Right atrium auricular region (tissue), 2 donors: ENCODE data around the gene CERS4. TPM values are rescaled to one million over a fixed set of nuclear protein-coding genes. Genes with fewer than 3 reads are reported as not detected.
"Not testable (repeated sequence)": the region's sequence is repeated elsewhere in the genome, so short reads cannot be mapped to it uniquely, and the experiment has no call there.

ENCODE experiments used
- DNase-seq: peaks from one replicate; pipeline ENCODE4 v3.0.0-alpha.2; 2019; ENCODE audit warnings: low spot score
- H3K27ac ChIP-seq, 2 donors: fragments of 200-600 bp; sonication (generic); 1 replicate in 1 of 2; 2 replicates in 1 of 2; pipeline ENCODE4 v1.5.1; 2016 to 2019
- H3K27me3 ChIP-seq, 2 donors: fragments of 200-600 bp; sonication (generic); one replicate each; pipeline versions ENCODE4 v1.5.1 to v1.6.0; 2017 to 2019
- H3K36me3 ChIP-seq: fragments of 200-600 bp; sonication (generic); one replicate; pipeline ENCODE4 v1.5.1; 2016
- H3K4me1 ChIP-seq, 2 donors: fragments of 200-600 bp; sonication (generic); one replicate each; pipeline versions ENCODE4 v1.5.1 to v1.6.0; 2017 to 2019
- H3K4me3 ChIP-seq, 2 donors: fragments of 200-600 bp; sonication (generic); 1 replicate in 1 of 2; 2 replicates in 1 of 2; pipeline ENCODE4 v1.5.1; 2017 to 2019; ENCODE audit warnings: mild to moderate bottlenecking in 1 of 2, moderate library complexity in 1 of 2
- H3K9me3 ChIP-seq, 2 donors: fragments of 200-600 bp; sonication (generic); one replicate each; pipeline ENCODE4 v1.5.1; 2019
- total RNA-seq, 2 donors: library from RNA; depleted of rRNA; stranded (reverse); fragments of >200 nt; gene quantifications; one replicate each; pipeline ENCODE4 v1.1.0, GENCODE V29; 2016
- TF ChIP-seq, protein P1 (sequence below), 2 donors: fragments of 200-600 bp; sonication (generic); IDR thresholded peaks; one replicate each; pipeline ENCODE4 v1.5.1; 2019; ENCODE audit warnings: antibody characterized with exemption in 2 of 2

CERS4 gene
- total RNA-seq, 2 donors from 2014 or later, result 19.4 to 20.5 TPM

DNA sequence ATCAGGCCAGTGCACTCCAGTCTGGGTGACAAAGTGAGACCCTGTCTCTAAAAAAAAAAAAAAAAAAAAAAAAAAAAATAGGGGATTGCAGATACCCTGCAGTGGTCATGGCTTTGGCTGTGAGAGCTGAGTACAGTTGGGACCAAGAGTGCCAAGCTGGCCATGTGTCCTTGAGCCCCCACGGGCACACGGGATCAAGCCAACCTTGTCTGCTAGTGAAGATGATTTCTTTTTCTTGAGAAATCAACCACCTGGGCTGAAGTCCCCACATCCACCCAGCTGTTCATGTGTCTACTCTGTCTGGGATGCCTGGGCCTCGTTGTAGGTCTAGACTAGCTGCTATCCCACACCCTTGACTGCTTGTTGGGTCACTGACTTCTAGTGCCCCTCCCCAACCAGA lies 34.0 kb downstream of the CERS4 start:
- H3K4me3 ChIP-seq, result no peak overlapping the region
- TF ChIP-seq, protein P1, sequence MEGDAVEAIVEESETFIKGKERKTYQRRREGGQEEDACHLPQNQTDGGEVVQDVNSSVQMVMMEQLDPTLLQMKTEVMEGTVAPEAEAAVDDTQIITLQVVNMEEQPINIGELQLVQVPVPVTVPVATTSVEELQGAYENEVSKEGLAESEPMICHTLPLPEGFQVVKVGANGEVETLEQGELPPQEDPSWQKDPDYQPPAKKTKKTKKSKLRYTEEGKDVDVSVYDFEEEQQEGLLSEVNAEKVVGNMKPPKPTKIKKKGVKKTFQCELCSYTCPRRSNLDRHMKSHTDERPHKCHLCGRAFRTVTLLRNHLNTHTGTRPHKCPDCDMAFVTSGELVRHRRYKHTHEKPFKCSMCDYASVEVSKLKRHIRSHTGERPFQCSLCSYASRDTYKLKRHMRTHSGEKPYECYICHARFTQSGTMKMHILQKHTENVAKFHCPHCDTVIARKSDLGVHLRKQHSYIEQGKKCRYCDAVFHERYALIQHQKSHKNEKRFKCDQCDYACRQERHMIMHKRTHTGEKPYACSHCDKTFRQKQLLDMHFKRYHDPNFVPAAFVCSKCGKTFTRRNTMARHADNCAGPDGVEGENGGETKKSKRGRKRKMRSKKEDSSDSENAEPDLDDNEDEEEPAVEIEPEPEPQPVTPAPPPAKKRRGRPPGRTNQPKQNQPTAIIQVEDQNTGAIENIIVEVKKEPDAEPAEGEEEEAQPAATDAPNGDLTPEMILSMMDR (IDR thresholded peaks at IDR 0.05), result no peak

DNA sequence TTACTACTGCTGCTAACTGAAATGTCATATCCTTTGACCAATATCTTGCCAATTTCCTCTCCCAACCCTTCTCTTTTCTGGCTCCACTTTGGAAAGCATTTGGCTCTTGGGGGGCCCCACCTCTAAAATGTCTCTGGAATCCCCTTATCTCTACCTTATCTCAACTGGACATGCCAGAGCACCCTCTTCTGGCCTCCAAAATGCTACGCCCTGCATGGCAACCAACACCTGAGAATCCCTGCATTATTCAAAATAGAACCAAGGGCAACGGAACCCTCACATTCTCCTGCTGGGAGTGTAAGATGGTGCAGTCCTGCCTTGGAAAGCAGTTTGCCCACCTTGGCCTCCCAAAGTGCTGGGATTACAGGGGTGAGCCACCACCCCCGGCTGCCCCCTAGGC lies 35.3 kb downstream of the CERS4 start:
- no peak overlapping the region for H3K27ac ChIP-seq
- peaks cover 4 to 13% of the 10 kb centered on the region in 2 donors for H3K9me3 ChIP-seq
- no peak overlapping the region for H3K4me3 ChIP-seq
- peaks cover 0 to 17% of the 10 kb centered on the region in 2 donors for H3K4me1 ChIP-seq
- no peaks in the 10 kb centered on the region for H3K27me3 ChIP-seq
- H3K36me3 ChIP-seq, result no peaks in the 10 kb centered on the region
- TF ChIP-seq, protein P1 (IDR thresholded peaks at IDR 0.05), result no peak
- no peak for DNase-seq

More for the DNA sequence above, 34.0 kb downstream of the CERS4 start:
- Histone ChIP-seq H3K27me3 (no peaks in the 10 kb centered on the region), H3K36me3 (no peaks in the 10 kb centered on the region), H3K27ac (no peak overlapping the region), H3K4me1 (peaks cover 0 to 21% of the 10 kb centered on the region in 2 donors), H3K9me3 (peaks cover 4 to 13% of the 10 kb centered on the region in 2 donors)
- DNase-seq, result no peak

DNA sequence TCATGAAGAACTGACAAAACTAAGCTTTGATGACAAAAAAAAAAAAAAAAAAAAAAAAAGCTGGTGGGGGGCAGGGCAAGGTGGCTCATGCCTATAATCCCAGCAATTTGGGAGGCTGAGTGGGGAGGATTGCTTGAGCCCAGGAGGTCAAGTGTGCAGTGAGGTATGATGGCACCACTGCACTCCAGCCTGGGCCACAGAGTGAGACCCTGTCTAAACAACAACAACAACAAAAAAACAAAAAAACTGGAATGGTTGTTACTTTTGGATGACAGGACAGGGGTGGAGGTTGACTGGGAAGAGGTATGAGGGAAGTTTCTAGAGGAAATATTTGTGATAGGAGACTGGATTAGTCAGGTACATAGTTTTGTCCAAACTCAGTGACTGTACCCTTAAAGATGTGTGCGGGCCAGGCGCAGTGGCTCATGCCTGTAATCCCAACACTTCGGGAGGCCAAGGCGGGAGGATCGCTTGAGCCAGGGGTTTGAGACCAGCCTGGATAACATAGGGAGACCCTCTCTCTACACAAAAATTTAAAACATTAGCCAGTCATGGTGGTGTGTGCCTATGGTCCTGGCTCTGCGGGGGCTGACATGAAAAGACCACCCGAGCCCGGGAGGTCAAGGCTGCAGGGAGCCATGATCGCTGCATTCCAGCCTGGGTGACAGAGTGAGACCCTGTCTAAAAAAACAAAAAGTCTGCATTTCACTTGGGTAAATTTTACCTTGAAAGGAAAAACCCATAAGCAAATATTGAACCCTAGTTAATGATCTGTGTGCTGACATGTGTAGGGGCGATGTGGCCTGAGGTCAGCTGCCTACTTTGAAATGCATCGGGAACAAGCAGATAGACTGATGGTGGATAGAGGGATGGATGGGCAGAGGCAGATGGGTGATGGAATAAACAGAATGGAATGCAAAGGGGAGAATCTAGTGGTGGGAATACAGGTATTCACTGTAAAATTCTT lies 37.0 kb downstream of the CERS4 start:
- peaks cover 4 to 9% of the 10 kb centered on the region in 2 donors for H3K9me3 ChIP-seq
- no peak overlapping the region for H3K4me3 ChIP-seq
- no peak for DNase-seq
- TF ChIP-seq, protein P1 (IDR thresholded peaks at IDR 0.05), result no peak
- H3K4me1 ChIP-seq, result peaks cover 0 to 13% of the 10 kb centered on the region in 2 donors
- no peaks in the 10 kb centered on the region for H3K36me3 ChIP-seq
- H3K27me3 ChIP-seq, result no peaks in the 10 kb centered on the region
- H3K27ac ChIP-seq, result no peak overlapping the region

DNA sequence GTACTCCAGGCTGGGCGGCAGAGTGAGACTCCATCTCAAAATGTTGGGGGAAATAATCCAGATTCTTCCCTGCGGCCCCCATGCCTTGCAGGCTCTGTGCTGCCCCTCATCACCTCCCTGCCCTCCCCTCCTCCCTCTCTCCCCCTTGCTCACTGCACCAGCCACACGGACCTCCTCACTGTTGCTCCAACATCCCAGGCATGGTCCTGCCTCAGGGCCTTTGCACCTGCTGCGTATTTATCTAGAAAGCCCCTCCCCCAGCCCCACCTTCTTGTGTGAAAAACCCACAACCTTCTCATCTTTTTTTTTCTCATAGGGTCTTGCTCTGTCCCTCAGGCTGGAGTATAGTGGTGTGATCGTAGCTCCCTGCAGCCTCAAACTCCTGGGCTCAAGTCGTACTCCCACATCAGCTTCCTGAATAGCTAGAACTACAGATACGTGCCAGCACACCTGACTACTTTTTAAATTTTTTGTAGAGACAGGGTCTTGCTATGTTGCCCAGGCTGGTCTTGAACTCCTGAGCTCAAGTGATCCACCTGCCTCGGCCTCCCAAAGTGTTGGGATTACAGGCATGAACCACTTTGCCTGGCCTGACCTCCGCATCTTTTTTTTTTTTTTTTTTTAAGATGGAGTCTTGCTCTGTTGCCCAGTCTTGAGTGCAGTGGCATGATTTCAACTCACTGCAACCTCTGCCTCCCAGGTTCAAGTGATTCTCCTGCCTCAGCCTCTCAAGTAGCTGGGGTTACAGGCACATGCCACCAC lies 38.1 kb downstream of the CERS4 start:
- H3K27me3 ChIP-seq, DNase-seq, H3K4me3 ChIP-seq, H3K27ac ChIP-seq, H3K9me3 ChIP-seq, H3K36me3 ChIP-seq: not testable (repeated sequence)
- peaks cover 0 to 17% of the 10 kb centered on the region in 2 donors for H3K4me1 ChIP-seq

DNA sequence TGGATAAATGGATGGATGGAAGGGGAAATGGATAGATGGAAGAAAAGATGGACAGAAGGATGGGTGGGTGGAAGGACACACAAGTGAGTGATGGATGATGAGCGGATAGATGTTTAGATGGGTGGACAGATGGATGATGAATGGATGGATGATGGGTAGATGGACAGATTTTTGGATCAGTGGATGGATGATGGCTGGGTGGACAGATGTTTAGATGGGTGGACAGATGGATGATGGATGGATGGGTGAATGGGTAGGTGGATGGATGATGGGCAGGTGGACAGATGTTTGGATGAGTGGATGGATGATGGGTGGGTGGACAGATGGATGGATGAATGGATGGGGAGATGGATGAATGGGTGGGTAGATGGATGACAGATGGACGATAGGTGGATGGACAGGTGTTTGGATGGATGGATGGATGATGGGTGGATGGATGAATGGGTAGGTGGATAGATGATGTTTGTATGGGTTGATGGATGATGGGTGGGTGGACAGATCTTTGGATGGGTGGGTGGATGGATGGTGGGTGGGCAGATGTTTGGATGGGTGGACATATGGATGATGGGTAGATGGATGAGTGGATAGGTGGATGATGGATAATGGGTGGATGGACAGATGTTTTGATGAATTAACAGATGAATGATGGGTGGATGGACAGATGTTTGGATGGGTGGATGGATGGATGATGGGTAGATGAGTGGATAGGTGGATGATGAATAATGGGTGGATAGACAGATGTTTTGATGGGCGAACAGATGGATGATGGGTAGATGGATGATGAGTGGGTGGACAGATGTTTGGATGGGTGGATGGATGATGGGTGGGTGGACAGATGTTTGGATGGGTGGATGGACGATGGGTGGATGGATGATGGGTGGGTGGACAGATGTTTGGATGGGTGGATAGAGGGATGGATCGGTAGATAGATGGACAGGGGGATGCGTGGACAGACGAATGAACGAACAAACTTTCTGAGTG lies 39.5 kb downstream of the CERS4 start:
- Histone ChIP-seq H3K4me3 (no peak overlapping the region), H3K4me1 (peaks cover 0 to 17% of the 10 kb centered on the region in 2 donors), H3K9me3 (no peaks in the 10 kb centered on the region), H3K36me3 (no peaks in the 10 kb centered on the region), H3K27ac (no peak overlapping the region), H3K27me3 (no peaks in the 10 kb centered on the region)
- no peak for DNase-seq
- TF ChIP-seq, protein P1 (IDR thresholded peaks at IDR 0.05), result no peak
